IPS-18a (cell line): Measurements from ENCODE around the gene GPR137B.

Source experiments
- H3K27ac ChIP-seq: one replicate; pipeline ENCODE4 v1.5.1; 2013; ENCODE audit warnings: low read length
- H3K27me3 ChIP-seq: one replicate; pipeline ENCODE4 v1.6.1; 2013; ENCODE audit warnings: mild to moderate bottlenecking, low read length; ENCODE audit not compliant: control insufficient read depth, insufficient read depth
- H3K36me3 ChIP-seq: one replicate; pipeline ENCODE4 v1.6.1; 2013; ENCODE audit warnings: low read depth, low read length; ENCODE audit not compliant: control insufficient read depth
- H3K4me1 ChIP-seq: one replicate; pipeline ENCODE4 v1.6.1; 2013; ENCODE audit warnings: low read depth, low read length; ENCODE audit not compliant: control insufficient read depth
- H3K4me3 ChIP-seq: one replicate; pipeline ENCODE4 v1.5.1; 2013; ENCODE audit warnings: low read length
- H3K9ac ChIP-seq: one replicate; pipeline ENCODE4 v1.6.1; 2013; ENCODE audit warnings: mild to moderate bottlenecking, low read length, moderate library complexity
- H3K9me3 ChIP-seq: one replicate; pipeline ENCODE4 v1.6.1; 2013; ENCODE audit warnings: low read depth, low read length; ENCODE audit not compliant: control insufficient read depth

Gene GPR137B

GRCh38 chr1:236120721-236121153 is 21.6 kb upstream of the GPR137B start:
- H3K4me3 ChIP-seq: no peak overlapping the region

GRCh38 chr1:236122176-236122575 is 20.2 kb upstream of the GPR137B start:
- Histone ChIP-seq H3K9me3 (no peaks in the 10 kb centered on the region), H3K4me3 (no peak overlapping the region), H3K27ac (no peak overlapping the region), H3K27me3 (no peaks in the 10 kb centered on the region), H3K36me3 (no peaks in the 10 kb centered on the region), H3K9ac (no peak overlapping the region), H3K4me1 (no peaks in the 10 kb centered on the region)

More at GRCh38 chr1:236120721-236121153, 21.6 kb upstream of the GPR137B start:
- no peaks in the 10 kb centered on the region for H3K36me3 ChIP-seq
- H3K27ac ChIP-seq: no peak overlapping the region
- H3K4me1 ChIP-seq: no peaks in the 10 kb centered on the region
- no peaks in the 10 kb centered on the region for H3K9me3 ChIP-seq
- no peak overlapping the region for H3K9ac ChIP-seq
- no peaks in the 10 kb centered on the region for H3K27me3 ChIP-seq

GRCh38 chr1:236123563-236123962 is 18.8 kb upstream of the GPR137B start:
- H3K27me3 ChIP-seq: no peaks in the 10 kb centered on the region
- no peaks in the 10 kb centered on the region for H3K36me3 ChIP-seq

GRCh38 chr1:236124965-236125364 is 17.4 kb upstream of the GPR137B start:
- no peaks in the 10 kb centered on the region for H3K27me3 ChIP-seq
- H3K36me3 ChIP-seq: no peaks in the 10 kb centered on the region
- no peak overlapping the region for H3K27ac ChIP-seq
- H3K9ac ChIP-seq: no peak overlapping the region
- peaks cover 11% of the 10 kb centered on the region for H3K4me1 ChIP-seq
- H3K9me3 ChIP-seq: no peaks in the 10 kb centered on the region
- H3K4me3 ChIP-seq: no peak overlapping the region

More at GRCh38 chr1:236123563-236123962, 18.8 kb upstream of the GPR137B start:
- H3K9ac ChIP-seq: no peak overlapping the region
- no peaks in the 10 kb centered on the region for H3K9me3 ChIP-seq
- no peaks in the 10 kb centered on the region for H3K4me1 ChIP-seq
- no peak overlapping the region for H3K27ac ChIP-seq
- H3K4me3 ChIP-seq: no peak overlapping the region

- H3K9ac ChIP-seq: no peak overlapping the region
- H3K9me3 ChIP-seq: no peaks in the 10 kb centered on the region
- no peaks in the 10 kb centered on the region for H3K27me3 ChIP-seq
- H3K27ac ChIP-seq: no peak overlapping the region
- peaks cover 11% of the 10 kb centered on the region for H3K4me1 ChIP-seq
- no peaks in the 10 kb centered on the region for H3K36me3 ChIP-seq
- H3K4me3 ChIP-seq: no peak overlapping the region
Measured at GRCh38 chr1:236127045-236127444, 15.3 kb upstream of the GPR137B start.

- no peaks in the 10 kb centered on the region for H3K9me3 ChIP-seq
- H3K9ac ChIP-seq: no peak overlapping the region
- H3K4me1 ChIP-seq: peaks cover 17% of the 10 kb centered on the region
- H3K4me3 ChIP-seq: no peak overlapping the region
- no peaks in the 10 kb centered on the region for H3K36me3 ChIP-seq
- no peaks in the 10 kb centered on the region for H3K27me3 ChIP-seq
- no peak overlapping the region for H3K27ac ChIP-seq
Measured at GRCh38 chr1:236128646-236129178, 13.6 kb upstream of the GPR137B start.

GRCh38 chr1:236129306-236129705 is 13.0 kb upstream of the GPR137B start:
- Histone ChIP-seq H3K4me1 (peaks cover 17% of the 10 kb centered on the region), H3K4me3 (no peak overlapping the region), H3K27me3 (no peaks in the 10 kb centered on the region), H3K9me3 (no peaks in the 10 kb centered on the region), H3K27ac (no peak overlapping the region), H3K9ac (no peak overlapping the region), H3K36me3 (no peaks in the 10 kb centered on the region)

- H3K36me3 ChIP-seq: no peaks in the 10 kb centered on the region
- no peaks in the 10 kb centered on the region for H3K9me3 ChIP-seq
- no peak overlapping the region for H3K4me3 ChIP-seq
- H3K27ac ChIP-seq: no peak overlapping the region
- peaks cover 17% of the 10 kb centered on the region for H3K4me1 ChIP-seq
- H3K27me3 ChIP-seq: no peaks in the 10 kb centered on the region
- H3K9ac ChIP-seq: no peak overlapping the region
Measured at GRCh38 chr1:236130372-236130771, 12.0 kb upstream of the GPR137B start.

- H3K9me3 ChIP-seq: no peaks in the 10 kb centered on the region
- H3K36me3 ChIP-seq: no peaks in the 10 kb centered on the region
Measured at GRCh38 chr1:236131916-236132315, 10.4 kb upstream of the GPR137B start.

GRCh38 chr1:236132420-236133046 is 9.8 kb upstream of the GPR137B start:
- Histone ChIP-seq H3K4me3 (no peak overlapping the region), H3K4me1 (peaks cover 17% of the 10 kb centered on the region), H3K9ac (no peak overlapping the region), H3K9me3 (no peaks in the 10 kb centered on the region), H3K36me3 (no peaks in the 10 kb centered on the region), H3K27ac (no peak overlapping the region), H3K27me3 (no peaks in the 10 kb centered on the region)

More at GRCh38 chr1:236131916-236132315, 10.4 kb upstream of the GPR137B start:
- no peaks in the 10 kb centered on the region for H3K27me3 ChIP-seq
- H3K4me1 ChIP-seq: peaks cover 17% of the 10 kb centered on the region
- H3K9ac ChIP-seq: no peak overlapping the region
- no peak overlapping the region for H3K27ac ChIP-seq
- no peak overlapping the region for H3K4me3 ChIP-seq

GRCh38 chr1:236133339-236133738 is 9.0 kb upstream of the GPR137B start:
- Histone ChIP-seq H3K27me3 (peaks cover 5% of the 10 kb centered on the region), H3K9ac (no peak overlapping the region), H3K36me3 (no peaks in the 10 kb centered on the region), H3K27ac (no peak overlapping the region), H3K9me3 (no peaks in the 10 kb centered on the region), H3K4me3 (no peak overlapping the region), H3K4me1 (peaks cover 17% of the 10 kb centered on the region)

GRCh38 chr1:236133802-236134201 is 8.5 kb upstream of the GPR137B start:
- Histone ChIP-seq H3K36me3 (no peaks in the 10 kb centered on the region), H3K4me3 (no peak overlapping the region), H3K27ac (no peak overlapping the region), H3K4me1 (peaks cover 17% of the 10 kb centered on the region), H3K27me3 (peaks cover 9% of the 10 kb centered on the region), H3K9me3 (no peaks in the 10 kb centered on the region), H3K9ac (no peak overlapping the region)
